GM12873 (cell line): ENCODE data around the gene ZNF576.

ENCODE experiments used
- TF ChIP-seq, protein P1 (sequence below): IDR thresholded peaks from 2 replicates; pipeline ENCODE4 v1.5.1; 2012; ENCODE audit warnings: low read depth, mild to moderate bottlenecking, moderate library complexity, low read length, control low read depth; ENCODE audit not compliant: insufficient read depth; ENCODE audit errors: missing control alignments

ZNF576 gene

DNA sequence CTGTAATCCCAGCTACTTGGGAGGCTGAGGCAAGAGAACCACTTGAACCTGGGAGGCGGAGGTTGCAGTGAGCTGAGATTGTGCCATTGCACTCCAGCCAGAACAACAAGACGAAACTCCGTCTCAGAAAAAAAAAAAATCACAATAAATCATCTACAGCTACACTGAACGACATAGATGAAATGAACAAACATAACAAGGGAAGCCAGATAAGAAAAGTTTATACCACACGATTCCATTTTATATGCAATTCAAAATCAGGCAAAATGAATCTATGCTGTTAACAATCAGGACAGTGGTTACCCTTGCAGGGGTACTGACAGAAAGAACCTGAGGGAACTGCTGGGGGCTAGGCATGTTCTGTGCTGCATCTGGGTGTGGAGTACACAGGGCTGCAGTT, 26.7 kb upstream of the ZNF576 start:
- TF ChIP-seq, protein P1, sequence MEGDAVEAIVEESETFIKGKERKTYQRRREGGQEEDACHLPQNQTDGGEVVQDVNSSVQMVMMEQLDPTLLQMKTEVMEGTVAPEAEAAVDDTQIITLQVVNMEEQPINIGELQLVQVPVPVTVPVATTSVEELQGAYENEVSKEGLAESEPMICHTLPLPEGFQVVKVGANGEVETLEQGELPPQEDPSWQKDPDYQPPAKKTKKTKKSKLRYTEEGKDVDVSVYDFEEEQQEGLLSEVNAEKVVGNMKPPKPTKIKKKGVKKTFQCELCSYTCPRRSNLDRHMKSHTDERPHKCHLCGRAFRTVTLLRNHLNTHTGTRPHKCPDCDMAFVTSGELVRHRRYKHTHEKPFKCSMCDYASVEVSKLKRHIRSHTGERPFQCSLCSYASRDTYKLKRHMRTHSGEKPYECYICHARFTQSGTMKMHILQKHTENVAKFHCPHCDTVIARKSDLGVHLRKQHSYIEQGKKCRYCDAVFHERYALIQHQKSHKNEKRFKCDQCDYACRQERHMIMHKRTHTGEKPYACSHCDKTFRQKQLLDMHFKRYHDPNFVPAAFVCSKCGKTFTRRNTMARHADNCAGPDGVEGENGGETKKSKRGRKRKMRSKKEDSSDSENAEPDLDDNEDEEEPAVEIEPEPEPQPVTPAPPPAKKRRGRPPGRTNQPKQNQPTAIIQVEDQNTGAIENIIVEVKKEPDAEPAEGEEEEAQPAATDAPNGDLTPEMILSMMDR, result no peak

DNA sequence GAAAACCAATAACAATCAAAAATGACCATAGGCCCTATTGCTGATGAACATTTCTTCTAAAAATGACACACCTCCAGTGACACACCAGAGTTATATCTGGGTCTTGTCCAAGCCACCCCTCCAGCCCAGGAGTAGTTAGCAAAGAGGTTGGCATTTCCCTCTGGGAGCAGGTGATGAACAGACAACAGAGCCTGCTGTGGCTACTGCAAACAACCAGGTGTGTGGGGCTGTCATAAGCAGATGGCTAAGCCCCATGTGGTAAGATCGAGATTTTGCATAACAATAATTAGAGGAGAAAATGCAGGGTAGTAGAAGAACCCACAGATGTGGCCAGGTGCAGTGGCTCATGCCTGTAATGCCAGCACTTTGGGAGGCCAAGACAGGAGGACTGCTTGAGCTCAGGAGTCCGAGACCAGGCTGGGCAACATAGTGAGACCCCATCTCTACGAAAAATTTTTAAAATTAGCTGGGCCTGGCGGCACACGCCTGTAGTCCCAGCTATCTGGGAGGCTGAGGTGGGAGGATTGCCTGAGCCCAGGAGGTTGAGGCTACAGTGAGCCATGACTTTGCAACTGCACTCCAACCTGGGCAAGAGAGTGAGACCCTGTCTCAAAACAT, 26.1 kb upstream of the ZNF576 start:
- TF ChIP-seq, protein P1, result no peak

DNA sequence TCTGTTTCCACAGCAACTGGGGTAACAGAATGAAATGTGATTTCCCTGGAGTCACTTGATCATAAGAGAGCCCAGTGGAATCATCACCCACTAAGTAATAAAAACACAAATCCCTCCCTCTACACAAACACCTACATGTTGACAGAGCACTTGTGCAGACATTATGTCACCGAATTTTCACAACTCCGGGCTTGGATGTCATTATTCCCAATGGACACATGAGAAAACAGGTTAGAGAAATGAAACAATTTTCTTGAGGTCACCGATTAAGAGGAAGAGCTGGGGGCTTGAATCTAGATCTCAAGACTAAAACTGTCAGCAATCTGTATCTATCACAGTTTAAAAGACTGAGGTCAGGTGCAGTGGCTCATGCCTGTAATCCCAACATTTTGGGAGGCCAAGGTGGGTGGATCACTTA, 24.2 kb upstream of the ZNF576 start:
- TF ChIP-seq, protein P1, result no peak

DNA sequence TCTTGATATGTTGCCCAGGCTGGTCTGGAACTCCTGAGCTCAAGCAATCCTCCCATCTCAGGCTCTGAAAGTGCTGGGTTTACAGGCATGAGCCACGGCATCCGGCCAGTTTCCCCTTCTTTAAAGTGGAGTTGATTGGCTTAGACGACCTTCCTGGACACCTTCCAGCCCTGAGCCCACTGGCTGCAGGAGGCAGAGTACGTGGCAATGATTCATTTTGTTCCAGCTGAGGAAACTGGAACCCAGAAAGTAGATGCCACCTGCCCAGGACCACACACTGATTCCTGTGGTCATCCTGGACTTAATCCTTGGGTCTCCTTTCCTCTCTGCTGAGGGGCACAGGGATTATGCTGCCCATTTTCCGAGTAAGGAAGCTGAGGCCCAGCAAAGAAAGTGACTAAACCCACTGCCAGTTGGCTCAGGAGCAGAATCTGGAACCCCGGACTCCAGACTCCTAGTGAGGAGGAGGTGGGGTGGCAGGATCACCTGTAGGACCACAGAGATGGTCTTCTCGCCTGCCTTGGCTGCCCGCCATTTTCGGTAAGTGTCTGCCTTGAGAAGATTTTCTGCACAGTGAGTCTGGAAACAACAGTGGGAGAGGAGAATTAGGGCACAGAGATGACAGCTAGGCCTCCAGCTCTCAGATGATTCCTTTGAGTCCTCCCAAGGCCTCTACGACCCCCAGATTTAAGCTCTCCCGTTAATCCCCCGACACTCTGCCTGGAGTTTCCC, 21.8 kb upstream of the ZNF576 start:
- TF ChIP-seq, protein P1, result no peak

DNA sequence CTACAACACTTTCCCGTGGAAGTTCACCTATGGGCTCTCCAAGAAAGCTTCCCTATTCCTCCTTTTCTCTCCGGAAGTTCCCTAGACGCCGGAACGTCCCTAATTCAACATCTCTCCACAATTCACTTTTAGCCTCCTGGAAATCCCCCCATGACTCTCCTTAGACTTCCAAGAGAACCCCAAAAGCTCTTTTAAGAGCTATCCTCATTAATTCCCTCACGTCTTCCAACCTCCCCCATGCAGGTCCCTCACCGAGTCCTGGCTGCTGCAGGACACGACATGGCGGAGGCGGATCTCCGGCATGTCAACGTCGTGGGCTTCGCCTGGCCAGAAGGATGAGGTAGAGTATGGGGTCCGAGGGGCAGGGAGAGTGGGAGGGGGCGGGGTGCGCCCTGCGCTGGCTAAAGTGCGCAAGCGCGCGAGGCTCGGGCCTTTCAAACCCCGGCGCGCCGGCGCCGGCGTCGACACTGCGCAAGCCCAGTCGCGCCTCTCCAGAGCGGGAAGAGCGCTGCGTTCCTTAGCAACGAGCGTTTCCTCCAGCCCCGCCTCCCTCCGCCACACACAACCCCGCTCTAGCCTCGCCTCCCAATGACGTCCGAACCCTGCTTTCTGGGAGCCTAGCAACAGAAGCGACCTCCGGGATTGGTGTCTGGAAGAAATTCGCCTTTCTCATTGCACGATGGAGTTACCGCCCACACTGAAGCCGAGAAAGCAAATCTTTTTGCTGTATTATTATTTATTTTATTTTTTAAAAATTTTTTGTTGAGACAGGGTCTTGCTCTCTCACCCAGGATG, 21.0 kb upstream of the ZNF576 start, which contains the start of the genes PINLYP and XRCC1:
TSS of gene PINLYP (plus strand) at position 646 of the 795 bp plus-strand sequence. CDS start 1,391 bp downstream, outside the sequence.
TSS of gene XRCC1 (minus strand) at position 372 of the 795 bp plus-strand sequence. CDS start at position 303, 69 bp downstream.
- TF ChIP-seq, protein P1, result no peak

DNA sequence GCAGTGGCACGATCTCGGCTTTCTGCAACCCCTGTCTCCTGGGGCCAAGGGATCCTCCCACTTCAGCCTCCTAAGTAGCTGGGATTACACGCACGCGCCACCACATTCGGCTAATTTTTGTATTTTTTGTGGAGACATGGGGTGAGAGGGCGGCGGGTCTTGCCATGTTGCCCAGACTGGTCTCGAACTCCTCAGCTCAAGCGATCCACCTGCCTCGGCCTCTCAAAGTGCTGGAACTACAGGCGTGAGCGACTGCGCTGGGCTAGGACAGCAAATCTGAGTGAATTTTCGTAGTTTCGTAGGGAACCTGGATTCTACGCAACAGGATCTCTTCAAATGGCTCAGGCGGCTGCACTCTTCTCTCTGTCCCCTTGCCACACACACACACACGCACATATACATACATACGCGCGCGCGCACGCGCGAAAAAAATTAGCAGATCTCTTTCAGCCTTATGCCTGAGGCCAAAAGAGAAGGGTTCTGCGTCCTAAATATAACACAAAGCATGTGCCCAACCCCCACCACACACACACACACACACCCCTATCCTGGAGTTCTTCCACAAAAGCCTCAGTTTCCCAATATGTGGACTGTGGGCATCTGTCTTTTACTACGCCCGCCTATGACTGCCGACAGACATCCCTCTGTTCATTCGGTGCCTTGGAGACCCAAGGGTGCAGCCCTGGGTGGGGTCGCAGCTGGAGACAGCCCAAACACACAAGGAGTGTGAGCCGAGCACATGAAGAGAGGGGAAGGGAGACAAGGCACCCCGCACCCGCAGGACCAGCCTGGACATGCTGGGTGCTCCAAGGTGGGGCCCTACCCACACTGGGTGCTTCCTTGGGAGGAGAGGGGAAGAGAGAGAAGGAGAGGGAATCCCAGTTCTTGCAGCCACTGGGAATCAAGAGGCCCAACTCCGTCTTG, 20.2 kb upstream of the ZNF576 start:
- TF ChIP-seq, protein P1, result no peak
